Esophagus squamous epithelium (tissue), 5 donors: Measurements from ENCODE around the gene ANKRD31. TPM values are rescaled to one million over a fixed set of nuclear protein-coding genes. Genes with fewer than 3 reads are reported as not detected.
"Not testable (repeated sequence)": the region's sequence is repeated elsewhere in the genome, so short reads cannot be mapped to it uniquely, and the experiment has no call there.

ENCODE experiments used
- DNase-seq: peaks from one replicate; lab custom pipeline; 2025; lab: John Stamatoyannopoulos, UW
- H3K27ac ChIP-seq, 4 donors: fragments of 200-600 bp; sonication (generic); one replicate each; pipeline ENCODE4 v1.5.1; 2016 to 2019; ENCODE audit warnings: mild to moderate bottlenecking in 1 of 4
- H3K27me3 ChIP-seq, 4 donors: fragments of 200-600 bp; sonication (generic); 1 replicate in 3 of 4; 2 replicates in 1 of 4; pipeline versions ENCODE4 v1.5.1 to v1.6.0; 2017 to 2021; ENCODE audit warnings: antibody characterized with exemption in 1 of 4
- H3K36me3 ChIP-seq, 3 donors: fragments of 200-600 bp; sonication (generic); one replicate each; pipeline ENCODE4 v1.5.1; 2016 to 2019
- H3K4me1 ChIP-seq, 3 donors: fragments of 200-600 bp; sonication (generic); one replicate each; pipeline ENCODE4 v1.5.1; 2017 to 2019
- H3K4me3 ChIP-seq, 4 donors: fragments of 200-600 bp; sonication (generic); 1 replicate in 3 of 4; 2 replicates in 1 of 4; pipeline ENCODE4 v1.5.1; 2016 to 2019; ENCODE audit warnings: mild to moderate bottlenecking in 2 of 4, moderate library complexity in 1 of 4
- H3K9me3 ChIP-seq, 3 donors: fragments of 200-600 bp; sonication (generic); one replicate each; pipeline ENCODE4 v1.5.1; 2016 to 2019
- CTCF ChIP-seq, 6 experiments: fragments of 450-650 bp in 4 of 6; fragments of 200-600 bp in 2 of 6; sonication (generic) in 2 of 6; IDR thresholded peaks; one replicate each; pipeline ENCODE4 v1.5.1; 2016 to 2019; ENCODE audit warnings: antibody characterized with exemption in 6 of 6, mild to moderate bottlenecking in 4 of 6, moderate library complexity in 4 of 6
- POLR2A ChIP-seq, 4 donors: fragments of 450-650 bp; IDR thresholded peaks; one replicate each; pipeline ENCODE4 v1.6.1; 2017; ENCODE audit warnings: antibody characterized with exemption in 4 of 4, mild to moderate bottlenecking in 4 of 4, moderate library complexity in 3 of 4
- WGBS, 2 donors: methylation state at CpG; one replicate each; pipeline ENCODE4 v1.1.5; 2018; 5-methylcytosine and 5-hydroxymethylcytosine counted together
- intact Hi-C: fragments of 100-400 bp; cut with DNase I; formaldehyde crosslinking; loops from one replicate; pipeline ENCODE4 v1.15.0; 2022
- total RNA-seq, 4 donors: library from RNA; depleted of rRNA; stranded (reverse); fragments of >200 nt; gene quantifications; one replicate each; pipeline ENCODE4 v1.1.0, GENCODE V29; 2016
- donor health status: DM: yes; HTN: yes; CAD: no.

The ANKRD31 gene
- total RNA-seq, 4 donors from 2014 or later = 0.19 to 1.1 (median 0.54) TPM

GRCh38 chr5:75168026-75168735, 68.5 kb downstream of the ANKRD31 start:
- intact Hi-C loops = no loop called here
- 71 to 75% methylated on average over 2 of the region's 2 CpGs for WGBS, 2 donors
- DNase-seq = no peak
- no peaks in the 10 kb centered on the region for H3K4me1 ChIP-seq
- no peaks in the 10 kb centered on the region for H3K9me3 ChIP-seq
- H3K36me3 ChIP-seq = no peaks in the 10 kb centered on the region
- no peak overlapping the region for H3K27ac ChIP-seq
- no peak overlapping the region for H3K4me3 ChIP-seq
- no peaks in the 10 kb centered on the region for H3K27me3 ChIP-seq
- TF ChIP-seq CTCF (IDR thresholded peaks at IDR 0.05) = no peak

- no peak overlapping the region for H3K27ac ChIP-seq
- H3K4me3 ChIP-seq = no peak overlapping the region
- no peak for DNase-seq
- no peaks in the 10 kb centered on the region for H3K36me3 ChIP-seq
- intact Hi-C loops = no loop called here
- H3K27me3 ChIP-seq = no peaks in the 10 kb centered on the region
- TF ChIP-seq POLR2A (IDR thresholded peaks at IDR 0.05) (no peak), CTCF (IDR thresholded peaks at IDR 0.05) (peak in 2 of 6 experiments; percentile 5 to 33)
- H3K4me1 ChIP-seq = no peaks in the 10 kb centered on the region
- peaks cover 0 to 1% (median under 1%) of the 10 kb centered on the region in 3 donors for H3K9me3 ChIP-seq
Observed at GRCh38 chr5:75167345-75167744, 69.3 kb downstream of the ANKRD31 start.

GRCh38 chr5:75161508-75161907, 75.2 kb downstream of the ANKRD31 start:
- H3K4me1 ChIP-seq, H3K27ac ChIP-seq, H3K4me3 ChIP-seq, DNase-seq, H3K36me3 ChIP-seq, intact Hi-C loops, H3K27me3 ChIP-seq: not testable (repeated sequence)
- peaks cover 0 to 28% (median 12%) of the 10 kb centered on the region in 3 donors for H3K9me3 ChIP-seq
- 74 to 80% methylated on average over 1 to 3 of the region's 3 CpGs for WGBS, 2 donors

GRCh38 chr5:75156585-75156984, 80.1 kb downstream of the ANKRD31 start:
- no peak for DNase-seq
- no peak overlapping the region for H3K27ac ChIP-seq
- H3K9me3 ChIP-seq = peaks cover 0 to 19% (median 3%) of the 10 kb centered on the region in 3 donors
- H3K4me3 ChIP-seq = no peak overlapping the region
- TF ChIP-seq CTCF (IDR thresholded peaks at IDR 0.05) = no peak
- TF ChIP-seq POLR2A (IDR thresholded peaks at IDR 0.05) = no peak
- H3K36me3 ChIP-seq = no peaks in the 10 kb centered on the region
- intact Hi-C loops = no loop called here
- H3K4me1 ChIP-seq = peaks cover 0 to 3% (median 0%) of the 10 kb centered on the region in 3 donors
- no peaks in the 10 kb centered on the region for H3K27me3 ChIP-seq

GRCh38 chr5:75152860-75153259, 83.8 kb downstream of the ANKRD31 start:
- intact Hi-C loops = no loop called here
- Histone ChIP-seq H3K4me1 (peaks cover 0 to 3% (median 0%) of the 10 kb centered on the region in 3 donors), H3K27ac (no peak overlapping the region), H3K36me3 (no peaks in the 10 kb centered on the region), H3K27me3 (no peaks in the 10 kb centered on the region), H3K9me3 (no peaks in the 10 kb centered on the region), H3K4me3 (no peak overlapping the region)
- DNase-seq = no peak
- TF ChIP-seq POLR2A (IDR thresholded peaks at IDR 0.05) = no peak
- TF ChIP-seq CTCF (IDR thresholded peaks at IDR 0.05) = no peak
